Thyroid gland (tissue), 4 donors: Measurements from ENCODE around the gene FAM110A. TPM values are rescaled to one million over a fixed set of nuclear protein-coding genes. Genes with fewer than 3 reads are reported as not detected.
"Not testable (repeated sequence)": the region's sequence is repeated elsewhere in the genome, so short reads cannot be mapped to it uniquely, and the experiment has no call there.

Source experiments
- DNase-seq, 2 donors: peaks; one replicate each; pipeline ENCODE4 v3.0.0-alpha.2; 2019
- H3K27ac ChIP-seq, 3 donors: fragments of 200-600 bp; sonication (generic); 1 replicate in 2 of 3; 2 replicates in 1 of 3; pipeline ENCODE4 v1.5.1; 2016 to 2019; ENCODE audit warnings: mild to moderate bottlenecking in 1 of 3, moderate library complexity in 1 of 3
- H3K27me3 ChIP-seq: fragments of 200-600 bp; sonication (generic); one replicate; pipeline ENCODE4 v1.5.1; 2019
- H3K36me3 ChIP-seq, 2 donors: fragments of 200-600 bp; sonication (generic); one replicate each; pipeline ENCODE4 v1.5.1; 2016 to 2019
- H3K4me1 ChIP-seq, 2 donors: fragments of 200-600 bp; sonication (generic); one replicate each; pipeline ENCODE4 v1.5.1; 2017 to 2019
- H3K4me3 ChIP-seq, 3 donors: fragments of 200-600 bp; sonication (generic); replicated peaks in 1 of 3; 1 replicate in 2 of 3; 2 replicates in 1 of 3; pipeline ENCODE4 v1.5.1; 2016; ENCODE audit warnings: mild to moderate bottlenecking in 1 of 3
- H3K9me3 ChIP-seq: fragments of 200-600 bp; sonication (generic); one replicate; pipeline ENCODE4 v1.5.1; 2017
- CTCF ChIP-seq, 6 experiments: fragments of 200-600 bp in 3 of 6; fragments of 450-650 bp in 3 of 6; sonication (generic) in 3 of 6; IDR thresholded peaks; one replicate each; pipeline ENCODE4 v1.5.1; 2016 to 2019; ENCODE audit warnings: antibody characterized with exemption in 6 of 6, mild to moderate bottlenecking in 2 of 6, inconsistent platforms in 1 of 6, moderate library complexity in 1 of 6
- POLR2A ChIP-seq, 2 donors: fragments of 450-650 bp; IDR thresholded peaks; one replicate each; pipeline ENCODE4 v1.6.1; 2017; ENCODE audit warnings: antibody characterized with exemption in 2 of 2, mild to moderate bottlenecking in 2 of 2, moderate library complexity in 1 of 2
- WGBS, 2 donors: methylation state at CpG; one replicate each; pipeline ENCODE4 v1.1.5; 2017; 5-methylcytosine and 5-hydroxymethylcytosine counted together
- intact Hi-C: fragments of 100-400 bp; cut with DNase I; formaldehyde crosslinking; loops from one replicate; pipeline ENCODE4 v1.15.1; 2023
- total RNA-seq, 4 donors: library from RNA; depleted of rRNA; stranded (reverse); fragments of >200 nt; gene quantifications; one replicate each; pipeline ENCODE4 v1.2.3, GENCODE V29; 2016

Gene FAM110A
- total RNA-seq, 4 donors from 2014 or later, result 7.0 to 15.5 (median 8.5) TPM

DNA sequence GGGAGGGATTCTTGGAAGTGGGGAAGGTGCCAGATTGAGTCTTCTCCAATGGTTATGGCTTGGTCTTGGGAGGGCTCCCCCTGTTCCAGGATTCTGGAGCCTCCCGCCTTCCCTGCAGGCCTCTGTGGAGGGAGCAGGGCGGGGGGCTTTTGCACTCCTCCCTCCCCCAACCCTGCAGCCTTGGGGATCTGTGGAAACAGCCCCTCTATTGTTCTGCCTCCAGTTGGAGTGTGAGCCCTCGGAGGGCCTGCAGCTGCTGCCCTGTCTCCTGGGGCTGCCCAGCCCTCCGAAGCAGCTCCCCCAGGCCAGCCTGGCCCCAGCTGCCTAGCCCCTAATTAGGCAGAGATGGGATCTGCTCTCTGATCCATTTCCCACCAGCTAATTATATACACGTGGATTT is 14.7 kb downstream of the FAM110A start:
- no peak for DNase-seq
- intact Hi-C loops, result no loop called here
- no peaks in the 10 kb centered on the region for H3K9me3 ChIP-seq
- H3K36me3 ChIP-seq, result no peaks in the 10 kb centered on the region
- H3K4me1 ChIP-seq, result peaks cover 10 to 27% of the 10 kb centered on the region in 2 donors
- 89 to 92% methylated on average over 5 of the region's 5 CpGs for WGBS, 2 donors
- no peaks in the 10 kb centered on the region for H3K27me3 ChIP-seq
- no peak overlapping the region for H3K4me3 ChIP-seq
- TF ChIP-seq CTCF (IDR thresholded peaks at IDR 0.05) (no peak), POLR2A (IDR thresholded peaks at IDR 0.05) (no peak)
- H3K27ac ChIP-seq, result no peak overlapping the region

DNA sequence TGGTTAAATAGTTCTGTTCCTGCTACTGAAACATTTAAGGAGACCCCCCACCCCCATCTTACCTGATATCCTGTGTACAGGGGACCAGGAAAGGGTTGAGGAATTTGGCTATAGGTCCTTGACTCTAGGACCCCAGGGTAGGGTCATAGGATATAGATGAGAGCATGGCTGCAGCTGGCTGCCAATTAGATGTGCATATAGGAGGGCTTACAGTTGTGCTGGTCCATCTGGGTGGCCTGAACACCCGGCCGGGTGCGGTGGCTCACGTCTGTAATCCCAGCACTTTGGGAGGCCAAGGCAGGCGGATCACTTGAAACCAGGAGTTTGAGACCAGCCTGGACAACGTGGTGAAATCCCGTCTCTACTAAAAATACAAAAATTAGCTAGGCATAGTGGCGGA is 15.2 kb downstream of the FAM110A start:
- DNase-seq, intact Hi-C loops, H3K27ac ChIP-seq, H3K4me3 ChIP-seq, H3K9me3 ChIP-seq, H3K36me3 ChIP-seq, H3K27me3 ChIP-seq: not testable (repeated sequence)
- 92 to 94% methylated on average over 8 of the region's 8 CpGs for WGBS, 2 donors
- H3K4me1 ChIP-seq, result peaks cover 10 to 26% of the 10 kb centered on the region in 2 donors

- WGBS, 2 donors, result 92 to 93% methylated on average over 4 of the region's 4 CpGs
- no peak overlapping the region for H3K4me3 ChIP-seq
- no peak for DNase-seq
- H3K27me3 ChIP-seq, result no peaks in the 10 kb centered on the region
- intact Hi-C loops, result no loop called here
- H3K9me3 ChIP-seq, result no peaks in the 10 kb centered on the region
- H3K4me1 ChIP-seq, result no peaks in the 10 kb centered on the region
- H3K27ac ChIP-seq, result no peak overlapping the region
- H3K36me3 ChIP-seq, result no peaks in the 10 kb centered on the region
- TF ChIP-seq CTCF (IDR thresholded peaks at IDR 0.05), result no peak
- no peak for TF ChIP-seq POLR2A (IDR thresholded peaks at IDR 0.05)
Observed at GRCh38 chr20:853406-853996, 20.0 kb downstream of the FAM110A start.

DNA sequence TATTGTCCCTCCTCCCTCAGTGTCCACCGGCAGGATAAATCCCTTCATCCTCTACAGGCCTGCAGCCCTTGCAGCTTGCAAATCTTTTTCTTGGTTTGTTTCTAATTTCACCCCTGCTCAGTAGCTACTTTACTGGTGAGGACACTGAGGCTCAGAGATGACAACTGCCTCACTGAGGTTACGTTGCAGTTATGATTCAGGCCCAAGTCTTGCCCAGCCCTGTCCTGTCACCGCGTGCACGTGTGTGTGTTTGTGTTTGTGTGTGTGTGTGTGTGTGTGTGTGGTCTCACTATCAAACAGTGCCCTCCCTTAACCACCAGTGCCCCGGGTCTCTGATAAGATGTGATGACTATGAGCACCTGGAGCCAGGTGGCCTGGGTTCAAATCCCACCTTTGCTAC is 21.1 kb downstream of the FAM110A start:
- no peaks in the 10 kb centered on the region for H3K4me1 ChIP-seq
- no peak overlapping the region for H3K4me3 ChIP-seq
- H3K27ac ChIP-seq, result no peak overlapping the region
- intact Hi-C loops, result no loop called here
- no peaks in the 10 kb centered on the region for H3K27me3 ChIP-seq
- no peaks in the 10 kb centered on the region for H3K9me3 ChIP-seq
- no peak for DNase-seq
- WGBS, 2 donors, result 82 to 88% methylated on average over 6 of the region's 6 CpGs
- H3K36me3 ChIP-seq, result no peaks in the 10 kb centered on the region
- TF ChIP-seq CTCF (IDR thresholded peaks at IDR 0.05) (no peak), POLR2A (IDR thresholded peaks at IDR 0.05) (no peak)

DNA sequence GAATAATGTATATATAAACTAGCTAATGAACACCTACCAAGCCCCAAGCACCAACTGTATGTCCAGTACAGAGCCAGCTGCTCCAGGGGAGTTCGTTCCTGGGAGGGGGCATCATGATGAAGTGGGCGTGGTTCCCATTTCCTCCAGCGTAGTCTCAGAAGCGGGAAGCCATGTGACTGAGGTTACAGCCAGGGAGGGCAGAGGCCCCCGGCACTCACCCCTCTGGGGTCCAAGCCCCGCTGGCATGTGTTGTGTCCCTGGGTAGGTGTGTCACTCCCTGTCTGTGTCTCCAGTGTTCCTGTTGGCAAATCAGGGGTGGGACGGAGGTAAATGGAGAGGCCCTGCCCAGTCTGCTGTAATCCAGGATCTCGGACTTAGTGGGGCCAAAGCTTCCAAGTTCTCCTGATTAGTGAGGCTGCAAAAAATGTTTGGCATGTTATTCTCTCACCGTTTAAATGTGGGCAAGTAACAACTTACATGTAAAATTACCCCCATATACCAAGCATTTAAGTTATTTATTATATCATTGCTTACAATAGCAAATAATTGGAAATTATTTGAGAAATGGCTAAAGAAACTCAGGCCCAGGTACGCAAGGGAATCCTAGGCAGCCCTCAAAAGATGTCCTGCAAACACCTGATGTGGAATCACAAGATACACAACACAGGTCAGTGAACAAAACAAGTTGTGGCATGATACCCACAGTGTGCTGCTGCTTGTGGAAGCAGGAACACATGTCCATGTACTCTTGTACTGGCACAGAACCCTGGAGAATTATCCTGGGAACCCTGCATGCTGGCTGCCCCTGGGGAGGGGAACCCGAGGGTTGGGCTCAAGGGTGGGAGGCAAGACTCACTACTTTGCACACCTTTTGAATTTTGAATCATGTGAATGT is 22.2 kb downstream of the FAM110A start:
- H3K27me3 ChIP-seq, result no peaks in the 10 kb centered on the region
- no peaks in the 10 kb centered on the region for H3K36me3 ChIP-seq
- H3K9me3 ChIP-seq, result no peaks in the 10 kb centered on the region
- H3K4me3 ChIP-seq, result no peak overlapping the region
- no peak for DNase-seq
- H3K27ac ChIP-seq, result no peak overlapping the region
- TF ChIP-seq CTCF (IDR thresholded peaks at IDR 0.05), result no peak
- TF ChIP-seq POLR2A (IDR thresholded peaks at IDR 0.05), result no peak
- no peaks in the 10 kb centered on the region for H3K4me1 ChIP-seq
- intact Hi-C loops, result no loop called here
- 68 to 77% methylated on average over 8 to 11 of the region's 11 CpGs for WGBS, 2 donors
